ENCODE results near the gene FBRSL1. TPM values are rescaled to one million over a fixed set of nuclear protein-coding genes. Genes with fewer than 3 reads are reported as not detected.

FBRSL1 gene
- total and polyA plus RNA-seq, 9 of the 15 experiments (the other 6 are each of a cell fraction or from before 2014, with no cell fraction given), result 0.24 to 129 (median 7.3) TPM

DNA sequence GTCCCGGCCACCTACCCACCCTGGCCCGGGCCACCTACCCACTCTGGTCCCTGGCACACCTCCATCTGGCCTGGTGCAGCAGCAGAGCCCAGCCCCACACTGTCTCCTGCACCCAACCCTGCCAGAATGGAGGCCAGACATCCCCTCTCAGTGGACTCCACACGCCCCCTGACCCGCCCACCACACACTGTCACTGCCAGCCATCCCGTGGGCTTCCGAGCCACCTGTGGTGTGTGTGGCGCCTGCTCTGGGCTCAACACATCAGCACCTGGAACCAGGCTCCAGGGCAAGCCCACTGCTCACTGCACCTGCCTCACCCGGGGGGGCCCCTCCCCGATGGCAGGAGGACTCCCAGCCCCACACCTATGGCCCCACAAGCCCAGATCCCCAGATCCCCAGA, 50.5 kb downstream of the FBRSL1 start (continued):
- TF ChIP-seq, protein P1, sequence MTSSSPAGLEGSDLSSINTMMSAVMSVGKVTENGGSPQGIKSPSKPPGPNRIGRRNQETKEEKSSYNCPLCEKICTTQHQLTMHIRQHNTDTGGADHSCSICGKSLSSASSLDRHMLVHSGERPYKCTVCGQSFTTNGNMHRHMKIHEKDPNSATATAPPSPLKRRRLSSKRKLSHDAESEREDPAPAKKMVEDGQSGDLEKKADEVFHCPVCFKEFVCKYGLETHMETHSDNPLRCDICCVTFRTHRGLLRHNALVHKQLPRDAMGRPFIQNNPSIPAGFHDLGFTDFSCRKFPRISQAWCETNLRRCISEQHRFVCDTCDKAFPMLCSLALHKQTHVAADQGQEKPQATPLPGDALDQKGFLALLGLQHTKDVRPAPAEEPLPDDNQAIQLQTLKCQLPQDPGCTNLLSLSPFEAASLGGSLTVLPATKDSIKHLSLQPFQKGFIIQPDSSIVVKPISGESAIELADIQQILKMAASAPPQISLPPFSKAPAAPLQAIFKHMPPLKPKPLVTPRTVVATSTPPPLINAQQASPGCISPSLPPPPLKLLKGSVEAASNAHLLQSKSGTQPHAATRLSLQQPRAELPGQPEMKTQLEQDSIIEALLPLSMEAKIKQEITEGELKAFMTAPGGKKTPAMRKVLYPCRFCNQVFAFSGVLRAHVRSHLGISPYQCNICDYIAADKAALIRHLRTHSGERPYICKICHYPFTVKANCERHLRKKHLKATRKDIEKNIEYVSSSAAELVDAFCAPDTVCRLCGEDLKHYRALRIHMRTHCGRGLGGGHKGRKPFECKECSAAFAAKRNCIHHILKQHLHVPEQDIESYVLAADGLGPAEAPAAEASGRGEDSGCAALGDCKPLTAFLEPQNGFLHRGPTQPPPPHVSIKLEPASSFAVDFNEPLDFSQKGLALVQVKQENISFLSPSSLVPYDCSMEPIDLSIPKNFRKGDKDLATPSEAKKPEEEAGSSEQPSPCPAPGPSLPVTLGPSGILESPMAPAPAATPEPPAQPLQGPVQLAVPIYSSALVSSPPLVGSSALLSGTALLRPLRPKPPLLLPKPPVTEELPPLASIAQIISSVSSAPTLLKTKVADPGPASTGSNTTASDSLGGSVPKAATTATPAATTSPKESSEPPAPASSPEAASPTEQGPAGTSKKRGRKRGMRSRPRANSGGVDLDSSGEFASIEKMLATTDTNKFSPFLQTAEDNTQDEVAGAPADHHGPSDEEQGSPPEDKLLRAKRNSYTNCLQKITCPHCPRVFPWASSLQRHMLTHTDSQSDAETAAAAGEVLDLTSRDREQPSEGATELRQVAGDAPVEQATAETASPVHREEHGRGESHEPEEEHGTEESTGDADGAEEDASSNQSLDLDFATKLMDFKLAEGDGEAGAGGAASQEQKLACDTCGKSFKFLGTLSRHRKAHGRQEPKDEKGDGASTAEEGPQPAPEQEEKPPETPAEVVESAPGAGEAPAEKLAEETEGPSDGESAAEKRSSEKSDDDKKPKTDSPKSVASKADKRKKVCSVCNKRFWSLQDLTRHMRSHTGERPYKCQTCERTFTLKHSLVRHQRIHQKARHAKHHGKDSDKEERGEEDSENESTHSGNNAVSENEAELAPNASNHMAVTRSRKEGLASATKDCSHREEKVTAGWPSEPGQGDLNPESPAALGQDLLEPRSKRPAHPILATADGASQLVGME (CRISPR knock-in tag; IDR thresholded peaks at IDR 0.05), result no peak
- no peak for TF ChIP-seq ZNF253 (CRISPR knock-in tag; conservative IDR thresholded peaks at IDR 0.05)
- TF ChIP-seq JUNB (CRISPR knock-in tag; conservative IDR thresholded peaks at IDR 0.05), result no peak
- no peak for TF ChIP-seq ARHGAP35 (IDR thresholded peaks at IDR 0.05; ENCODE audit: partially characterized antibody)
- no peak for TF ChIP-seq NFXL1 (CRISPR knock-in tag; IDR thresholded peaks at IDR 0.05)

DNA sequence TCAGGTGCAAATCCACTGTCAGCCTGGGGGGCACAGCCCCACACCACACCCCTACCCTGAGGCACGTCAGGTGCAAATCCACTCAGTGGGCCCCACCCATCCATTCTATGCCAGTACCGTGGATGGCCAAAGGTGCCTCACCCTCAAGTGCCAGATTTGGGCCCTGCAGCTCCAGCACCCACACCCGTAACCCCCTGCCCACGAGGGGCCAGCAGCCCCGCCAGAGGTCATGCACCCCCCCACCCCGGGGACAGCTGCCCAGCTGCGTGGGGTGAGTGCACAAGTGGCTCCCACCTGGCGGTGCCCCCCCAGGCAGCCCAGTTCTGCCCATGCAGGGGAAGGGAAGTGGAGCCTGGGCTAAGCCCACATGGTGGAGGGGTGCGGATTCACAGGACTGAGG, 51.2 kb downstream of the FBRSL1 start:
- ChIA-PET POLR2A (no interaction called here), CTCF (ENCODE audit: low intra/inter-chr PET ratio) (no interaction called here)
- intact Hi-C loops (cut with micrococcal nuclease) (no loop called here), in situ Hi-C loops (cut with MboI) (no loop called here)
- no peak for TF ChIP-seq ELF4 (CRISPR knock-in tag; IDR thresholded peaks at IDR 0.05)
- TF ChIP-seq ZC3H11A (IDR thresholded peaks at IDR 0.05; ENCODE audit: low read depth, low read length), result no peak
- TF ChIP-seq SMARCE1 (IDR thresholded peaks at IDR 0.05), result no peak
- TF ChIP-seq CTBP1 (IDR thresholded peaks at IDR 0.05; ENCODE audit: borderline replicate concordance), result no peak
- TF ChIP-seq, protein P2, sequence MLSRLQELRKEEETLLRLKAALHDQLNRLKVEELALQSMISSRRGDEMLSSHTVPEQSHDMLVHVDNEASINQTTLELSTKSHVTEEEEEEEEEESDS (CRISPR knock-in tag; IDR thresholded peaks at IDR 0.05), result no peak
- TF ChIP-seq FOXK1 (CRISPR knock-in tag; IDR thresholded peaks at IDR 0.05; ENCODE audit: borderline replicate concordance), result no peak
- TF ChIP-seq HNRNPL (IDR thresholded peaks at IDR 0.05; ENCODE audit: low read depth, low read length), result no peak
- no peak for TF ChIP-seq ELF2 (CRISPR knock-in tag; IDR thresholded peaks at IDR 0.05)
- TF ChIP-seq RAD51 (IDR thresholded peaks at IDR 0.05; ENCODE audit: borderline replicate concordance, low read depth), result no peak
- no peak for TF ChIP-seq ZBTB8A (IDR thresholded peaks at IDR 0.05; ENCODE audit: partially characterized antibody)
- TF ChIP-seq CREM (IDR thresholded peaks at IDR 0.05; ENCODE audit: low read depth), result no peak
- TF ChIP-seq ZNF57 (CRISPR knock-in tag; IDR thresholded peaks at IDR 0.05), result no peak
- TF ChIP-seq KAT2B (IDR thresholded peaks at IDR 0.05; ENCODE audit: low read depth, low read length), result no peak
- TF ChIP-seq EP400 (IDR thresholded peaks at IDR 0.05), result no peak
- peaks cover 0 to 62% of the 10 kb centered on the region in 2 experiments; a peak in 3 of 5 replicates for H3K4me1 ChIP-seq (replicated peaks in 1 of 2; ENCODE audit: control insufficient read depth in 2 of 2, insufficient read depth in 2 of 2, low read length in 2 of 2)
- H3K9me3 ChIP-seq (replicated peaks; ENCODE audit: control insufficient read depth, insufficient read depth, low read depth, low read length), result peaks cover 7% of the 10 kb centered on the region
- H2AFZ ChIP-seq (ENCODE audit: low read depth, low read length), result no peak overlapping the region
- no peak overlapping the region for H3K27ac ChIP-seq (ENCODE audit: extremely low read depth, low read depth, low read length)
- DNase-seq (ENCODE audit: extremely low read depth in 1 of 4, low spot score in 3 of 4), result no peak
- H3K27me3 ChIP-seq (ENCODE audit: control insufficient read depth in 2 of 2, insufficient read depth in 2 of 2, low read length in 2 of 2), result no peaks in the 10 kb centered on the region; a peak in 2 of 5 replicates
- H3K79me2 ChIP-seq (ENCODE audit: control insufficient read depth, insufficient read depth, low read length), result no peaks in the 10 kb centered on the region
- H3K4me3 ChIP-seq, result no peak overlapping the region
- no peak overlapping the region for H3K9ac ChIP-seq (ENCODE audit: insufficient read depth in 1 of 2, low read depth in 2 of 2, low read length in 2 of 2)
- no TSS peak for BruUV-seq (replicated peaks)
- H4K20me1 ChIP-seq (replicated peaks; ENCODE audit: control insufficient read depth, insufficient read depth, low read length), result peaks cover 22% of the 10 kb centered on the region
- FAIRE-seq, result no peak
- WGBS (ENCODE audit: insufficient coverage, low coverage, missing lambda C conversion rate), result 57% methylated on average over 4 of the region's 9 CpGs
- H3K36me3 ChIP-seq (ENCODE audit: control insufficient read depth, insufficient read depth, low read length), result no peaks in the 10 kb centered on the region
- no peaks in the 10 kb centered on the region for H3K9me1 ChIP-seq (ENCODE audit: control insufficient read depth, insufficient read depth, low read length)
- ATAC-seq, result no peak
- H3K4me2 ChIP-seq (ENCODE audit: insufficient read depth, low read length), result no peak overlapping the region
